CD4-positive, alpha-beta T cell treated with Interleukin-12 subunit alpha and Interleukin-12 subunit beta, for 1 hour (primary cell): ENCODE results near the gene POMT1.
"Not testable (repeated sequence)": the region's sequence is repeated elsewhere in the genome, so short reads cannot be mapped to it uniquely, and the experiment has no call there.

Source experiments
- DNase-seq: peaks from one replicate; pipeline ENCODE4 v3.0.0-alpha.2; 2020

The POMT1 gene, protein sequence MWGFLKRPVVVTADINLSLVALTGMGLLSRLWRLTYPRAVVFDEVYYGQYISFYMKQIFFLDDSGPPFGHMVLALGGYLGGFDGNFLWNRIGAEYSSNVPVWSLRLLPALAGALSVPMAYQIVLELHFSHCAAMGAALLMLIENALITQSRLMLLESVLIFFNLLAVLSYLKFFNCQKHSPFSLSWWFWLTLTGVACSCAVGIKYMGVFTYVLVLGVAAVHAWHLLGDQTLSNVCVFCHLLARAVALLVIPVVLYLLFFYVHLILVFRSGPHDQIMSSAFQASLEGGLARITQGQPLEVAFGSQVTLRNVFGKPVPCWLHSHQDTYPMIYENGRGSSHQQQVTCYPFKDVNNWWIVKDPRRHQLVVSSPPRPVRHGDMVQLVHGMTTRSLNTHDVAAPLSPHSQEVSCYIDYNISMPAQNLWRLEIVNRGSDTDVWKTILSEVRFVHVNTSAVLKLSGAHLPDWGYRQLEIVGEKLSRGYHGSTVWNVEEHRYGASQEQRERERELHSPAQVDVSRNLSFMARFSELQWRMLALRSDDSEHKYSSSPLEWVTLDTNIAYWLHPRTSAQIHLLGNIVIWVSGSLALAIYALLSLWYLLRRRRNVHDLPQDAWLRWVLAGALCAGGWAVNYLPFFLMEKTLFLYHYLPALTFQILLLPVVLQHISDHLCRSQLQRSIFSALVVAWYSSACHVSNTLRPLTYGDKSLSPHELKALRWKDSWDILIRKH

DNA sequence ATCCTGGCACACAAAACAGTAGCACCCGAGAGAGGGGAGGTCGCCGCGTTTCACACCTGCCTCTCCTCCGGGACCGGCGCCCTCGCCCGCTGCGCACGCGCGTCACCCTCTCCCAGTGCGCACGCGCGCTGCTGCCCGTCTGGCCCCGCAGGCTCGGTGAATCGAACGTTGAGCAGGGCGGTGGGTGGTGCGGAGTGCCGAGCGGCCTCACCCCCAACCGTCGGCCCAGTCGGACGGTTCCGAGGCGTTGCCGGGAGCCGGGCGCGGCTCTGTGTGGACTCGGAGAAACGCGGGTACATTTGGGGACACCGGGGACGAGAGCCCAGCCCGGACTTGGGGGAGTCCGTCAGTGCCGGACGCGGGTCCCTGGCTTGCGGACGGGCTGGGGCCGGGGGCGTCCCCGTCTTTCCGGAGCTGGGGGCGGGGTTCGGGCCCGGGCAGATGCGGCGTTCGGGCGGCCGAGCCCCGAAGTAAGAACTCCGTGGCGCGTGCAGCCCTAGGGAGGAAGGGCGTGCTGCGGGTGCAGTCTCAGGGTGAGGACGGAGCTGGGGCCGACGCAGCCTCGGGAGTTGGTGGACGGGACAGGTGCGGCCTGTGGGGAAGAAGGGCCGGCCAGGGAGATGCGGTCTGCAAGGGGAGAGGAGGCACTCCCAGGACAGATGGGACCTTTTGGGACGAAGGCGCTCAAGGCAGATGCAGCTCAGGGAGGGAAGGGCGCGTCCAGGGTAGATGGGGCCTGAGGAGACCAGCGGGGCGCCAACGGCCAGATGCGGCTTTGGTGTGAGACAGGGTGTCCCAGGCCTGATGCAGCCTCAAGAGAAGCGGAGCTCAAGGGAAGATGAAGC, at the start of gene POMT1:
TSS of gene POMT1 (plus strand) at position 138 of the 845 bp plus-strand sequence. CDS start 1,301 bp downstream, outside the sequence.
- DNase-seq: peak; percentile 92

DNA sequence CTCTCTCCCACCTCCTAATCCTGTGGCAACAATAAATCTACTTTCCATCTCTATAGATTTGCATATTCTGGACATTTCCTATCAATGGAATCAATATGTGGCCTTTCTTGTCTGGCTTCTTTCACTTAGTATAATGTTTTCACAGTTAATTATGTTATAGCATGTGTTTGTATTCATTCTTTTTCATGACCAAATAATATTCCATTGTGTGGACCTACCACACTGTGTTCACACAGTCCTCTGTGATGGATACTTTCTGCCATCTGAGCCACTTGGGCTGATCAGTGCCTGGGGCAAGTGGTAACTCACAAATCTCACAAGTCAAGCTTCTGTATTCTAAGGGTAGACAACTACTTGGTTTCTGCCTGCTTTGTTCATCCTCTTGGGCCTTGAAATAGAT, 48.7 kb upstream of the POMT1 start:
- no peak for DNase-seq

DNA sequence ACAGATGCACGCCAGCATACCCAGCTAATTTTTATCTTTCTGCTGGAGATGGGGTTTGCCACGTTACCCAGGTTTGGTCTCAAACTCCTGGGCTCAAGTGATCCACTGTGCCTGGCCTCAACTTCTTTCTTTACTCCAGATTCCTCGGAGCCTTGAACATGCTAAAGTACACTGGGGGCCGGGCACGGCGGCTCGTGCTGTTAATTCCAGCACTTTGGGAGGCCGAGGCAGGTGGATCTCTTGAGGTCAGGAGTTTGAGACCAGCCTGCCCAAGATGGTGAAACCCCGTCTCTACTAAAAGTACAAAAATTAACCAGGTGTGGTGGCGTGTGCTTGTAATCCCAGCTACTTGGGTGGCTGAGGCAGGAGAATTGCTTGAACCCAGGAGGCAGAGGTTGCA, 47.1 kb upstream of the POMT1 start:
- DNase-seq: not testable (repeated sequence)

DNA sequence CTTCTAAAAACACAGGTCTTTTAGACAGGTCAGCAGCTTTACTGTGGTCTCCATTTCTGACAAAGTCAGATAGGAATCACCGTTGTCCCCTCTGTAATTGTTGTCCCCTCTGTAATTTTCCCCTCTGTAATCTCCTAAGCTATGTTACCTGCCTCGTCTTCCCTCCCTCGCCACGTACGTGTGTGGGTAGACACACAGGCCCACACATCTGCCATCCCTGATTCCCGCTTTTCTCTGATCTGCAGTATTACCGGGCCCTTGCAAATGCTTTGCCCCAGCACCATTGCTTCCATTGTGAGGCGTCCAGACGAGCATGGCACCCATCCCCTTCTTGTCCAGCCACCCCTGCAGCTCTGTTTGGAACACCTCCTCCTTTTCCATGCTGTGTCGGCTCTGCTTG, 45.0 kb upstream of the POMT1 start:
- no peak for DNase-seq

DNA sequence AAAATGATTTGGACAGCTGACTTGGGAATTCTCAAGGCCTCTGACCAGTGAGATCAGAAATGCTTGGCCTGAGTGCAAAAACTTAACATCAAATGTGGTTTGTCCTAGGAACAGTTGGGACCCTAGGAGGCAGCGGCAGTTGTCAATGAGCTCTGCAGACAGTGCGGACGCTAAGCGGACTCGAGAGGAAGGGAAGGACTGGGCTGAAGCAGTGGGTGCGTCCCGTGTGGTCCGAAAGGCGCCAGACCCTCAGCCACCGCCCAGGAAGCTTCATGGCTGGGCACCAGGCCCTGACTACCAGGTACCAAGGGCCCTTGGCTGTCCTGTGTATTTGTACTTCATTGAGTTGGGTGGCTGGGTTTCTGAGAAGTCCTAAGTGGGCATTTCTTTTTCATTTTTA, 43.7 kb upstream of the POMT1 start:
- no peak for DNase-seq

DNA sequence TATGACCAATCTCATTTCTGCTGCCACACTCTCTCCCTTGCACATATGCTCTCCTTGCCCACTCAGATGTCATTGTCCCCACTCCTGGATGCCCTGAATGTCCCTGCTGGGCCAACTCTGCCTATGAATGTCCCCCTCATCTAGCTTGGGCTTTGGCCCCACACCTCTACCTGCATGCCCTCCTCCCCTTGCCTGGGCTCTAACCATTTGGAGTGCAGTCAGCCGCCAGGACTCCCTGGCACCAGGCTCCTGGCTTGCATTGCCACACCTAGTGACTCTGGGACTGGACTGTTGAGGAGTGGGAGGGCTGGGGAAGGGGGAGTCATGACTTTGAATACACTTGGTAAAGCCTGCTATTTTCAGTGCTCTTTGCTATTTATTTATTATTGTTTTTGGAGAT, 41.6 kb upstream of the POMT1 start:
- DNase-seq: no peak

DNA sequence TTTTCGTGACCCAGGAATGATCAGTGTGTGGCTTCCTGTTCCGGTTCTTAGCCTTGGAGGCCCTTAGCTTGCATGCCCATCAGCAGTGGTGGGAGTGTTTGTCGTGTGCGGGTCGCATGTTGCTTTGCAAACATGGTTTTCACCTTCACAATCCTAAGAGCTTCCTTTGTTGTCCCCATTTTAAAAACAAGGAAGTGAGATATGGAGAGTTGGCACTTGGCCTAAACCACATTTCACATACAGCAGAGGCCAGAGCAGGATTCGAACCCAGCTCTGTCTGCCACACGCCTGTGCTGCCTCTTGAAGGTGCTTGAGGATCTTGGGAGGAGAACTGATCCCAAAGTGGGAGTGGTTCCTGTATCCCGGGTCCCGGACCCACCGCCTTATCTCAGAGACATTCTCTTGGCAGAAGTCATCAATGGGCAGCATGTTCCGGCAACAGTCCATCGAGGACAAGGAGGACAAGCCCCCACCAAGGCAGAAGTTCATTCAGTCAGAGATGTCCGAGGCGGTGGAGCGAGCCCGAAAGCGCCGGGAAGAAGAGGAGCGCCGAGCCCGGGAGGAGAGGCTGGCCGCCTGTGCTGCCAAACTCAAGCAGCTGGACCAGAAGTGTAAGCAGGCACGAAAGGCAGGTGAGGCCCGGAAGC, 38.2 kb upstream of the POMT1 start:
- no peak for DNase-seq

DNA sequence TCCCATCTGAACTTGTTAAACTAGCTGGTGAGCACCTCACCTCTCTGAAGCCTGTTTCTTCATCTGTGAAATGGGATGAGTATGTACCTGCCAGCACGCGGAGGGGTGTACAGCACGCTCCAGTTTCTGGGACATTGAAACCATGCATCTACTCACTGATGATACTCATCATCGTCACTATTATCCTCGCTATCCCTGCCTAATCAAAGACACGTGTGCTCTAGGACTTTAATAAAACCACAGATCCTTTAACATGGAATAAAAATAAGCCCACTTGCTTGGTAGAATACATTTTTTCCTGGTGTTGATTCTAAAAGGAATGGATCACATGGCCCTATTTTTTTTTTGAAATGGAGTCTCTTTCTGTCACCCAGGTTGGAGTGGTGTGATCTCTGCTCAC, 37.3 kb upstream of the POMT1 start:
- DNase-seq: no peak

DNA sequence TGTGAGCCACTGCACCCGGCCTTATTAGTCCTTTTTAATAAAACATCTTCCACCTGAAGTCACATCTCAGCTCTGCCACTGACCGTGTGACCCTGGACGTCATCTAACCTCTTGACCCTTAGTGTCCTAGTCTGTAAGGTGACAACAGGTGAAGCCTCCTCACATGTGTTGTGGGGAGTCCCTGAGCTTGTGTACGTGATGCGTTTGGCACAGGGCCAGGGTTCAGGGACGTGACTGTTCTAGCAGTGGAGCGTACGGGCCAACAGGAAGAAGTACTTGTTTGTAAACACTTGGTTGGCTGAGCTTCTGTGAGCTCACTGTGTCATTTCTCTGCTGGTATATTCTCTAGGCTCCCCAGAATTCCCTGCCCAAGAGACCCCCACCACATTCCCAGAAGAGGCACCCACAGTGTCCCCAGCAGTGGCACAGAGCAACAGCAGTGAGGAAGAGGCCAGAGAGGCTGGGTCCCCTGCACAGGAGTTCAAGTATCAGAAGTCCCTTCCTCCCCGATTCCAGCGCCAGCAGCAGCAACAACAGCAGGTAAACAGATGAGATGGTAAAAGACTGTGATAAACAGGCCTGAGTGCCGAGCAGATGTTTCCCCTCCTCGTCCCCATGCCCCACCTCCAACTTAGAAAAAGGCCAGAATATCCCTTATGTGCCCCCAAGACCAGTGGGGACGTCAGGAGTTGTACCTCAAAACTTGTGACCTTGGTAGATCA, 35.3 kb upstream of the POMT1 start:
- no peak for DNase-seq

DNA sequence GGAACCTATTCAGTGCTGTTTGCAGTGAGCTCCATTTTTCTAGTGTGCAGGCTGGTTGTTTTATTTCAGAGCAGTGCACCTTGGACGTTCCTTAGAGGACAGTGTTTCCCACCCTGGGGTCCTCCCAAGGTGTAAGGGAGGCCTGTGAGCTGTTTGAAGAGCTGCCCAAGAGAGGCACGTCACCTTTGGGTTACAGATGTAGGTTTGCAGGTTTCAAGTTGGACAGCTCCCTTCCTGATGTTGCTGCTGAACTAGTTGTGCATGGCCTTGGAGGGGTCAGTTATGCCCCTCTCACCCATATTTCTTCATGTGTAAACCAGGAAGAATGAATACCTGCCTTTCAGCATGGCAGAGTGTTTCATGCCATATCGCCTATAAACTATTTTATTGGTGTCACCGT, 34.7 kb upstream of the POMT1 start:
- no peak for DNase-seq

DNA sequence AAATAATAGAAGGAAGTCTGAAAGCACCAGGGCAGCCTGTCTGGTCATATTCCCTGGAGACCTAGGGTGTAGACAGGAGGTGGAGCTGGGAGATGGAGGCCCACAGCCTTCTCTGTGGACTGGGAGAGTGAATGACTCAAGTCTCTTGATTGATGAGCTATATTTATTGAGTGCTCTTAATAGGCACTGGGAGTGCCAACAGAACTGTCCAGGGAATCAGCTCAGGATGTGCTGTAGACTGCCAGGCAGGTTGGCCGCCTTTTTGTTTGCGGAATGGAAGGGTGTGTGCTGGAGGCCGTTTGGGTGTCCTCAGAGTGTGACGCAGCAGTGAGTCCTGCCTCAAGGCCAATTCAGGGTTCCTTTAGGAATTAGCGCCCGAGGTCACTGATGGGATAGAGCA, 33.4 kb upstream of the POMT1 start:
- DNase-seq: no peak

DNA sequence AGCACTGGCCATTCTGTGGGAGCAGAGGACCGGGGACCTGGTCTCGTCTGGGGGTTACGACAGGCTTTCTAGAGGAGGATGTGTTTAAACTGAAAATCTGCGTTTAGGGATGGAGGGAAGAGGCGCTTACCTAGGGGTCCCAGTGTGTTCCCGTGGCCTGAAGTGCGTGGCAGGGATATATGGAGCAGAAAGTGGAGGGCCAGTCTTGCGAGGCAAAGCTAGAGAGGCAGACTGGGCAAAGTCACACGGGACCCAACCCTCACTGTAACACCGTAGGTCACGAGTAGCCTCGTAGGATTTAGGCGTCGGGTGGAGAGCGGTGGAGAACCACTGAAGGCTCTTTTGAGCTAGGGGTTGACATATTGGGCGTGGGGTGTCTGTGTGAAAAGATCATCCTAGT, 32.8 kb upstream of the POMT1 start:
- DNase-seq: no peak

DNA sequence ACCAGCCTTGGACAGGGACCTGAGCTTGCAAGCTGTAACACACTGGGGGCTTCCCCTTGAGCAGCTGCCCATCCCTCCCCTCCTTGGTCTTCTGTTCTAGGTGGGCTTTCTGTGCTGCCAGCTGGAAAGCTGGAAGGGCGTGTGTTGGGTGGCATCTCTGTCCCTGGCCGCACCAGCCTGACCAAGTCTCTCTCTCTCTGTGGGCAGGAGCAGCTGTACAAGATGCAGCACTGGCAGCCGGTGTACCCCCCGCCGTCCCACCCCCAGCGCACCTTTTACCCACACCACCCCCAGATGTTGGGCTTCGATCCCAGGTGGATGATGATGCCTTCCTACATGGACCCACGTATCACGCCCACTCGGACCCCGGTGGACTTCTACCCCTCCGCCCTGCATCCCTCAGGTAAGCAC, 32.1 kb upstream of the POMT1 start:
- DNase-seq: no peak

DNA sequence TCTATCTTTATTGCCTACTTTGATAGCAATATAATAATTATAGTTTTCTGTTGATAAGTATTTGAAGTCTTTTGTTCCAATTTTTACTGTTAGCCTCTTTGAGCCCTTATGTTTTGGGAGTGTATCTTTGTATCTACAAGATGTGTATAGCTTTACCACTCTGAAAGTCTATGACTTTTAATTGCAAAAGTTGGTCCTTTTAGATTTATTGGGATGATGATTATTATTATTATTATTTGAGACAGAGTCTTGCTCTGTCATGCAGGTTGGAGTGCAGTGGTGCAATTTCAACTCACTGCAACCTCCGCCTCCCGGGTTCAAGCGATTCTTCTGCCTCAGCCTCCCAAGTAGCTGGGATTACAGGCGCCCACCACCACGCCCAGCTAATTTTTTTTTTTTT, 30.6 kb upstream of the POMT1 start:
- not testable (repeated sequence) for DNase-seq

DNA sequence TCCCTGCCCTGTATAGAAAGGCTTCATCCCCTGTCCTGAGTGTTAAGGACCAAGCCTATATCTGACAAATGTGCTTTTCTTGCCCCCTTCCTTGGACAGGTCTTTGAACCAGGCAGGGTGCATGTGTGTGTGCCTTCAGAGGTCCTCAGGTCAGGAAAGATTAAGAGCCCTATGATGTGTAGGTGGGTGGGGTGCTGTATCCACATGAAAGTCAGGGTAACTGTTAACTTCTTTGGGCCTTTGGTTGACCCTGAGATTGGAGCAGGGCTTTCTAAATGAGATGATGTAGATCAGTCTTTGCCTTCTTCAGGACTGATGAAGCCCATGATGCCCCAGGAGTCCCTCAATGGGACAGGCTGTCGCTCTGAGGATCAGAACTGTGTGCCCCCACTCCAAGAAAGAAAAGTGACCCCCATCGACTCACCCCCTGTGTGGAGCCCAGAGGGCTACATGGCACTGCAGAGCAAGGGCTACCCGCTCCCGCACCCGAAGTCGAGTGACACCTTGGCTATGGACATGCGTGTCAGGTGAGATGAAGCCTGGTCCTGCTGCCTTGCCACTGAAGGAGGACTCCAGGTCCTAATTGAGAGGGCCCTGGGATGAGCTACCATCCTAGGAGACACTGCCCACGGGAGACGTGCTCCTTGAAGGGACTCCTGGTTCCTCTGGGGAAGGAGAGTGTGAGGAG, 29.4 kb upstream of the POMT1 start:
- DNase-seq: no peak

DNA sequence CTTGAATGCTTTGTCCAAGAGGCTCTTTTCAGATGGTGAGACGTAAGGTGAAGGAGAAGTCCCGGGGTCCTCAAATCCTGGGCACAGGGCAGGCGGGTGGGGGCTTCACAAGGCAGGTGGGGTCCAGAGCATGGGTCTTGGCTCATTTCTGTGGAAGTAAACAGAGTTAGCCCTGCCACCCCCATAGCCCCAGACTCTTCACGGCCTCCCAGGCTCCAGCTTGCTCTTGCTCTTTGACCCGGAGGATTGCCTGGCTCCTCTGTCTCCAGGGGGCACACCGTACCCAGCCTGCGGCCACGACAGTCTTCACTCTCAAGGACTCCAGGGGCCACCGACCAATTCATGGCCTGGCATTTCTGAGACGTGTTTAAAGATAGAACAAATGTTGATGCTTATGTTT, 28.8 kb upstream of the POMT1 start:
- DNase-seq: no peak

DNA sequence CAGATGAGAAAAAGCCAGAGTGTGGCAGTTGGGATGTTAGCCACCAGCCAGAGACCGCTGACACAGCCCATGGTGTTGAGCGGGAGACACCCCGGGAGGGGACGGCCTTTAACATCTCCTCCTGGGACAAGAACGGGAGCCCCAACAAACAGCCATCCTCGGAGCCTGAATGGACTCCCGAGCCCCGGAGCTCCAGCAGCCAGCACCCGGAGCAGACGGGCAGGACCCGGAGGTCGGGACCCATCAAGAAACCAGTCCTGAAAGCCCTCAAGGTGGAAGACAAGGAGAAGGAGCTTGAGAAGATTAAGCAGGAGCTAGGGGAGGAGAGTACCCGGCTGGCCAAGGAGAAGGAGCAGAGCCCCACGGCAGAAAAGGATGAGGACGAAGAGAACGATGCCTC, 28.0 kb upstream of the POMT1 start:
- DNase-seq: no peak

DNA sequence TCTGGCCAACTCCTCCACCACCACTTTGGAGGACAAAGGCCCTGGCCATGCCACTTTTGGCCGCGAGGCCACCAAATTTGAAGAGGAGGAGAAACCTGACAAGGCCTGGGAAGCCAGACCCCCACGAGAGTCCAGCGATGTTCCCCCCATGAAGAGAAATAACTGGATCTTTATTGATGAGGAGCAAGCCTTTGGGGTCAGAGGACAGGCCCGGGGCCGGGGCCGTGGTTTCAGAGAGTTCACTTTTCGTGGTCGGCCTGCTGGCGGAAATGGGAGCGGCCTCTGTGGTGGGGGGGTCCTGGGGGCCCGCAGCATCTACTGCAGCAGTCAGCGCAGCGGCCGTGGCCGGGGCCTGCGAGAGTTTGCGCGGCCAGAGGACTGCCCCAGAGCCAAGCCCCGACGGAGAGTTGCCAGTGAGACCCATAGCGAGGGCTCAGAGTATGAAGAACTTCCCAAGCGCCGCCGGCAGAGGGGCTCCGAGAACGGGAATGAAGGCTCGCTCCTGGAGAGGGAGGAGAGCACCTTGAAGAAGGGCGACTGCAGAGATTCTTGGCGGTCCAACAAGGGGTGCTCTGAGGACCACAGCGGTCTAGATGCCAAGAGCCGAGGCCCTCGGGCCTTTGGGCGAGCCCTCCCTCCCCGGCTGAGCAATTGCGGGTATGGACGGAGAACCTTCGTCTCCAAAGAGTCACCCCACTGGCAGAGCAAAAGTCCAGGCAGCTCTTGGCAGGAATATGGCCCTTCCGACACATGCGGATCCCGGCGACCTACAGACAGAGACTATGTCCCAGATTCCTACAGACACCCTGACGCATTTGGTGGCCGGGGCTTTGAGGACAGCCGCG, 27.4 kb upstream of the POMT1 start:
- DNase-seq: no peak

DNA sequence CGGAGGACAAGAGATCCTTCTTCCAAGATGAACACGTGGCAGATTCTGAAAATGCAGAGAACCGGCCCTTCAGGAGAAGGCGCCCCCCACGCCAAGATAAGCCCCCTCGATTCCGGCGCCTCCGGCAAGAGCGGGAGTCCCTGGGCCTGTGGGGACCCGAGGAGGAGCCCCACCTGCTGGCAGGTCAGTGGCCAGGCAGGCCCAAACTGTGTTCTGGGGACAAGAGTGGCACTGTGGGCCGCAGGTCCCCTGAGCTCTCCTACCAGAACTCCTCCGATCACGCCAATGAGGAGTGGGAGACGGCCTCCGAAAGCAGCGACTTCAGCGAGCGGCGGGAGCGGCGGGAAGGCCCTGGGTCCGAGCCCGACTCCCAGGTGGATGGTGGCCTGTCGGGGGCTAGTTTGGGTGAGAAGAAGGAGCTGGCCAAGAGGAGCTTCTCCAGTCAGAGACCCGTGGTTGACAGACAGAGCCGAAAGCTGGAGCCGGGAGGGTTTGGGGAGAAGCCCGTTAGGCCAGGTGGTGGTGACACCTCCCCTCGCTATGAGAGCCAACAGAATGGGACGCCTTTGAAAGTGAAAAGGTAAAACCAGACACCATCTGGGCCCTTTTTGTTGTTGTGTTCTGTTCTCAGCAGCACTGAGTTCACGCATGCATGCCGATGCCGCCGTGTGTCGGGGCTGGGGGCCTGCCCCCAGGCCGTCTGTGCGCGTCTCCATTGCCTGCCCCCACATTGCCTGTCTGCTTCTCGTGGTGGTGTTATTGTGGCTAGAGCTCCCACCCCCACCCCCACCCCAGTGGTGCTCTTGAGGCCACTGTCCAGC, 26.6 kb upstream of the POMT1 start:
- DNase-seq: no peak
